HG03378 (cell line): ENCODE results near the gene SLC39A6.
"Not testable (repeated sequence)": the region's sequence is repeated elsewhere in the genome, so short reads cannot be mapped to it uniquely, and the experiment has no call there.

Source experiments
- ATAC-seq: cut with Tn5 transposase; IDR thresholded peaks from one replicate; pipeline ENCODE4 v1.9.1; 2021; ENCODE audit warnings: mild to moderate bottlenecking, moderate library complexity; ENCODE audit not compliant: unreplicated experiment

Gene SLC39A6

GRCh38 chr18:36104749-36105148, 24.4 kb downstream of the SLC39A6 start:
- no peak for ATAC-seq

DNA sequence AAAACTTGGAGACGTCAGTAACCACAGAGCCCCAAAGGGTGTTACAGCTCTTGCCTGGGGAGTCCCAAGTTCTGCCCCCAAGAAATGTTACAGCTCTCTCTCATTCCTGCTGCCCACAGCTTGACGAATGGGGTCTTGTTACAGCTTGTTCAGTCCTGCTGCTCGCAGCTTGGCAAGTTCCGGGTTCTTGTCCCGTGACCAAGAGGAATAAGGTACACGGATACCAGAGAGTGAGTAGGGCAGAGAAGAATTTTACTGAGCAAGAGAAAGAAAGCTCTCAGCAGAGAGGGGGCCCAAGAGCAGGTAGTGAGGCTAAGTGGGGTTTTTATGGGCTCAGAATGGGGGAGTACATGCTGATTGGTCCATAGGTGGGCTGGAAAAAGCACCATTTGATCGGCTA, 27.2 kb downstream of the SLC39A6 start:
- ATAC-seq: no peak

DNA sequence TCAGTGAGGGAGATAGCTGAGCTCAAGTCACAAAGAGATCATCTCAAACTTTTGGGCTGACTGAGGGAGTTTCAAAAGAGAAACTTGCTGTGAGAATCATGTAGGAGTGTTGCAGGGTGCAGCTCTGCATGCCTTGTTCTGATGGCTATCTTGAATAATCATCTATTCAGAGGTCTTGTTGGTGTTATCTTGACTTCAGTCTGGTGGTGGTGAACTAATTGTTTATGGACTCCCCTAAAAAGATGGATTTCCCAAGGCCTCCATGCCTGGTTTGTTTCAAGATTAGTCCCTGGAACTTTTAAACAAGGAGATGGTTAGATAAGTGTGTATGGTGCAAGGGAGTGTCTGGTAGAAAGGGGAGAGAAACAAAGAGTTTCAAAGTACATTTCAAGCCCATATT, 29.8 kb downstream of the SLC39A6 start:
- ATAC-seq: no peak

DNA sequence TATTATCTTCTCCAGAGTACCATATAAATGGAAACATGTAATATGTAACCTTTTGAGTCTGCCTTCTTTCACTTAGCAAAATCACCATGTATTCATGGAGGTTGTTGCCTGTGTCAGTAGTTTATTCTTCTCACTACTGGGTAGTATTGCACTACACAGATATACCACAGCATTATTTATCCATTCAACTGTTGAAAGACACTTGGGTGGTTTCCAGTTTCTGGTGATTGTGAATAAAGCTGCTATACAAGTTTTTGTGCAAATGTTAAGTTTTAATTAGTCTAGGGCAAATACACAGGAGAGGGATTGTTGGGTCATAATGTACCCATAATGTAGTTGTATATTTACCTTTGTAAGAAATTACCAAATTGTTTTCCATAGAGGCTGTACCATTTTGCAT, 32.2 kb downstream of the SLC39A6 start:
- ATAC-seq: no peak

GRCh38 chr18:36095936-36096519, 33.1 kb downstream of the SLC39A6 start:
- ATAC-seq: peak; percentile 53

DNA sequence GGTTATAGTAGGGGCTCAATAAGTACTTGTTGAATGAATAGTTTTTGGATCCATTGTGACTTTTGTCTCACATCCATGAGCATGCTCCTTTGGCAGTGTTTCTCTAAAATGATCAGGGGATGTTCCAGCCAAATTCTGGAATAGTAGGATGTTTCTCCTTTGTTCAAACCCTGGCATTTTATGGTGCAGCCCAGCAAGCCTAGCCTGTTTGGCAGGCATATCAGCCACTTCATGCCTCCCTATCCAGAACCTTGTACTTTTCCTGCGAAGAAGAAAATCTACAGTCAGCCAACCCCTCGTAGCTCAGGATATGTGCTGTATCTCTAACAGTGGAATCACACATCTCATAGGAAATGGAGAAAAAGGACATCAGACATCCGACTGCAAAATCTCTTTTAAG, 34.7 kb downstream of the SLC39A6 start:
- ATAC-seq: no peak

- ATAC-seq: not testable (repeated sequence)
Observed at GRCh38 chr18:36092116-36092515, 37.0 kb downstream of the SLC39A6 start.

GRCh38 chr18:36089001-36089400, 40.1 kb downstream of the SLC39A6 start:
- ATAC-seq: no peak

GRCh38 chr18:36088256-36088655, 40.9 kb downstream of the SLC39A6 start:
- no peak for ATAC-seq

DNA sequence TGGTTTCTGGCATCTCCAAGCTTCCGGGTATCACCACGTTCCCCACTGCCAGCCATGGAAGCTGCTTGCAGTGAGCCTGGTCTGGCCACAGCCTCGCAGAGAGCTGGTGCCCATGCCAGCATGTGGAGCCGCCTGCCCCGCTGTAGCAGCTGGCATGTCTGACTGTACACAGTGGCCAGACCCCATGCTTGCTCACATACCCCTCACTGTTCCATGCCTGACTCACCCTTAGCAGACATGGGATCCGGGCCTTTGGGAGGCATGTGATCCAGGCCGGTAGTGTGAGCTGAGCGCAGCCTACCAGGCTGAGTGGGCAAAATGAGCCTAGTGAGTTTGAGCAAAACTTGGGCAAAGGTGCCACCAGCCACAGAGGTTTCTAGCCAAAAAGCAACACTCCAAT, 43.0 kb downstream of the SLC39A6 start:
- ATAC-seq: no peak

DNA sequence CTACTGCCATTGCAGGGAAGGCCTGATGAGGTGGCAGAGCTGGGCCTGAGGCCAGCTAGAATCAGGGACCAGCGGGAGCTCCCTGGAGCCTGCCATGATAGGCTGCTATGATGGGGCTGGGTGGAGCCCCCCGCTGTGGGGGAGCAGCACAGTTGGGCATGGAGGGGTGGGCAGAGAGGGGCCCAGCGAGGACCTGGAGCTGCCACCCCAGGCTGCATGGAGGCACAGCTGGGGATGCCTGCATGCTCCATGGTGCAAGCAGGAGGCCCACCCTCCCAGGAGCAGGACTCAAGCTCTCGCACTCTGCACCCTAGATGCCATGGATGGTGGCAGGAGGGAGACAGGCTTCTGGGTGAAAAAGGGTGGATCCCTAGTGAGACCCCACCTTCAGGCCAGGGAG, 43.9 kb downstream of the SLC39A6 start:
- no peak for ATAC-seq

DNA sequence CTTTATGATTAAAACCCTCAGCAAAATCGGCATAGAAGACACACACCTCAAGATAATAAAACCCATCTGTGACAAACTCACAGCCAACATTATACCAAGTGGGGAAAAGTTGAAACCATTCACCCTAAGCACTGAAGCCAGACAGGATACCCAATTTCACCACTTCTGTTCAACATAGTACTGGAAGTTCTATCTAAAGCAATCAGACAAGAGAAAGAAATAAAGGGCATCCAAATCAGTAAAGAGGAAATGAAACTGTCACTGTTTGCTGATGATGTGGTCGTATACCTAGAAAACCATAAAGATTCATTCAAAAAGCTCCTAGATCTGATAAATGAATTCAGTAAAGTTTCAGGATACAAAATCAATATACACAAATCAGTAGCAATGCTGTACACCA, 45.4 kb downstream of the SLC39A6 start:
- ATAC-seq: peak; percentile 46

DNA sequence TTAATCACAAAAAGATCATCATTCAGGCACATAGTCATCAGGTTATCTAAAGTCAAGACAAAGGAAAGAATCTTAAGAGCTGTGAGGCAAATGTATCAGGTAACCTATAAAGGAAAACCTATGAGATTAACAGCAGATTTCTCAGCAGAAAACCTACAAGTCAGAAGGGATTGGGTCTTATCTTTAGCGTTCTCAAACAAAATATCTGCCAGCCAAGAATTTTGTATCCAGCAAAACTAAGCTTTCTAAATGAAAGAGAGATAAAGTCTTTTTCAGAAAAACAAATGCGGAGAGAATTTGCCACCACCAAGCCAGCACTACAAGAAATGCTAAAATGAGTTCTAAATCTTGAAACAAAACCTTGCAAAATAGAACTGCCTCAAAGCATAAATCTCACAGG, 48.0 kb downstream of the SLC39A6 start:
- not testable (repeated sequence) for ATAC-seq

GRCh38 chr18:36078751-36079529, 50.2 kb downstream of the SLC39A6 start:
- no peak for ATAC-seq

DNA sequence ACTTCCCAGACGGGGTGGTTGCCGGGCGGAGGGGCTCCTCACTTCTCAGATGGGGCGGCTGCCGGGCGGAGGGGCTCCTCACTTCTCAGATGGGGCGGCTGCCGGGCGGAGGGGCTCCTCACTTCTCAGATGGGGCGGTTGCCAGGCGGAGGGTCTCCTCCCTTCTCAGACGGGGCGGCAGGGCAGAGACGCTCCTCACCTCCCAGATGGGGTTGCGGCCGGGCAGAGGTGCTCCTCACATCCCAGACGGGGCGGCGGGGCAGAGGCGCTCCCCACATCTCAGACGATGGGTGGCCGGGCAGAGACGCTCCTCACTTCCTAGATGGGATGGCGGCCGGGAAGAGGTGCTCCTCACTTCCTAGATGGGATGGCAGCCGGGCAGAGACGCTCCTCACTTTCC, 51.4 kb downstream of the SLC39A6 start:
- not testable (repeated sequence) for ATAC-seq

- ATAC-seq: peak; percentile 53
Observed at GRCh38 chr18:36075862-36076587, 53.1 kb downstream of the SLC39A6 start.

DNA sequence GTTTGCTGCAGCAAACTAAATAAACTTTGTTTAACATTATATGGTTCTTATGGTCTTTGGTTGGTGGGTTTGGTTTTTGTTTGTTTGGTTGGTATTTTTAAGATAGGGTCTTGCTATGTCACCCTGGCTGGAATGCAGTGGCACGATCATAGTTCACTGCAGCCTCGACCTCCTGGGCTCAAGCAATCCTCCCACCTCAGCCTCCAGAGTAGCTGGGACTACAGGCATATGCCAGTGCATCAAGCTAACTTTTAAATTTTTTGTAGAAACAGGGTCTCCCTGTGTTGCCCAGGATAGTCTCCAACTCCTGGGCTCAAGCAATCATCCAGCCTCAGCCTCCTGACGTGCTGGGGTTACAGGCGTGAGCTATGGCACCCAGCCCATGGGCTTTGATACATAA, 54.7 kb downstream of the SLC39A6 start:
- no peak for ATAC-seq

DNA sequence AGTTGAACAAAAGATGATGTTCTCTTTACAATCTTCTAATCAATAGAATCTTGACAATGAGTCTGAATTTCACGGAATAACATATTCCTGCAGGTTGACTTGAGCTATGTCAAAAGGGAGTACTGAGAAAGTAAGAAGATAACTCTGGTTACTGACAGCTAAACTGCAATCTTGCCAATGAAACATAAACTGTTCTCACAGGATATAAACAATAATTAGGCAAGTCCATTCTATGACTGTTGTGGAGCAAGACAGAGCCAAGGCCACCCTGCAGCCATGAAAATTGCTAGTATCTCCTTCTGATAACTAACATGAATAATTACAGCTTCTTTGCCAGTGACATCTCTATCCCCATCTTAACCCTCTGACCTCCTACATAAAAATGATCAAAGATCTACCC, 55.5 kb downstream of the SLC39A6 start:
- ATAC-seq: no peak

DNA sequence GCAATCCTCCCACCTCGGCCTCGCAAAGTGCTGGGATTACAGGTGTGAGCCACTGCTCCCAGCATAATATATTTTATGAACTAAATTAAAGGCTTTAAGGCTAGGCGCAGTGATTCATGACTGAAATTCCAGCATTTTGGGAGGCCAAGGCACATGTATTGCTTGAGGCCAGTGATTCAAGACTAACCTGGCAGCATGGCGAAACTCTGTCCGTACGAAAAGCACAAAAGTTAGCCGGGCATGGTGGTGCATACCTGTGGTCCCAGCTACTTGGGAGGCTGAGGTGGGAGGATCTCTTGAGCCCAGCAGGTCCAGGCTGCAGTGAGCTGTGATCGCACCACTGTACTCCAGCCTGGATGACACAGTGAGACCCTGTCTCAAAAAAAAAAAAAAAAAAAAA, 56.7 kb downstream of the SLC39A6 start:
- not testable (repeated sequence) for ATAC-seq

DNA sequence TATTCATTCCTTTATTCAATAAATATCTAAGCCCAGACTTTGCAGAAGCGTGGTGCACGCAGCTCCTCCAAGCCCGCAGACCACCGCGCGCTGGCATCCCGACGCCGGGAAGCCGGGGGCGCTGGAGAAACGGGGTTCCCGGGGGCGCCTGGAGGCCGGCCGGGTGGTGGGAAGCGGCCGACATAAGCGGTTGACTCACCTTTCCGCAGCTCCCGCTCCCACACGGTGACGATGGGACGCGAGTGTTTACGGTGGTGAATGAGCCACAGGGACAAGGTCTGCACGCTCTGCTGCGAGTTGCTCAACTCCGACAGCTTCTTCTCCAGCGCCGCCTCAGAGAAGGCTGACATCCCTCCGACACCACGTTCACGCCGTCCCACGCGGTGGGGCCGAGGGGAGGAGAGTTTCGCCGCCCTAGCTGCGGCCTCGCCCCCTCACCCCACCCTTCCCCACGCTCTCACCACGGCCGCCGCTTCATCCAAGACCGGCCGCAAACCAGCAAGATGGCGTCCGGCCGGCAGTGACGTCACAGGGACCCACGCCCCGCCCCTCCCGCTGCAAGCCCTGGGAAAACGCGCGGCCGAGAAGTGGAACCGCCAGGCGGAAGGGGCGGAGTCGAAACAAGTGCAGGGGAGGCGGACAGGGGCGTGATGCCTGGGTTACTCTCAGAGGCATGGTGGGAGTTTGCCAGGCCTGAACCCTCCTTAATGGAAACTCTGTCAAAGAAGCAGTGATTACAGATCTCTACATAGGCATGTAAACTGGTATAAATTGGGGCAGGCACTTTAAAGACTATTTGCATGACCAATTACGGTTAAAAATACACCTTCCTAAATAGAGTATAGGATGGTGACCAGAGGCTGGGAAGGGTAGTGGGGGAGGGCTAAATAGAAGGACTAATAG, 61.8 kb downstream of the SLC39A6 start, which contains the start of gene RPRD1A:
TSS of gene RPRD1A (minus strand) at position 505 of the 903 bp plus-strand sequence. CDS start at position 350, 155 bp downstream.
- ATAC-seq: peak; percentile 89

- peak; percentile 4 for ATAC-seq
Observed at GRCh38 chr18:36066686-36067054, 62.5 kb downstream of the SLC39A6 start.
